SH-SY5Y (cell line): ENCODE results near the gene ARMS2.

ENCODE experiments used
- GATA2 ChIP-seq: IDR thresholded peaks from 2 replicates; pipeline ENCODE4 v1.6.1; 2011; ENCODE audit warnings: mild to moderate bottlenecking, low read depth, low read length
- GATA3 ChIP-seq: IDR thresholded peaks from 2 replicates; pipeline ENCODE4 v1.6.1; 2011; ENCODE audit warnings: low read depth, mild to moderate bottlenecking, low read length, moderate library complexity

- TF ChIP-seq GATA3 (no peak), GATA2 (no peak)
Observed at GRCh38 chr10:122484276-122485060, 30.0 kb downstream of the ARMS2 start.
